ENCODE results near the gene SLITRK6. TPM values are rescaled to one million over a fixed set of nuclear protein-coding genes. Genes with fewer than 3 reads are reported as not detected.

The SLITRK6 gene, protein sequence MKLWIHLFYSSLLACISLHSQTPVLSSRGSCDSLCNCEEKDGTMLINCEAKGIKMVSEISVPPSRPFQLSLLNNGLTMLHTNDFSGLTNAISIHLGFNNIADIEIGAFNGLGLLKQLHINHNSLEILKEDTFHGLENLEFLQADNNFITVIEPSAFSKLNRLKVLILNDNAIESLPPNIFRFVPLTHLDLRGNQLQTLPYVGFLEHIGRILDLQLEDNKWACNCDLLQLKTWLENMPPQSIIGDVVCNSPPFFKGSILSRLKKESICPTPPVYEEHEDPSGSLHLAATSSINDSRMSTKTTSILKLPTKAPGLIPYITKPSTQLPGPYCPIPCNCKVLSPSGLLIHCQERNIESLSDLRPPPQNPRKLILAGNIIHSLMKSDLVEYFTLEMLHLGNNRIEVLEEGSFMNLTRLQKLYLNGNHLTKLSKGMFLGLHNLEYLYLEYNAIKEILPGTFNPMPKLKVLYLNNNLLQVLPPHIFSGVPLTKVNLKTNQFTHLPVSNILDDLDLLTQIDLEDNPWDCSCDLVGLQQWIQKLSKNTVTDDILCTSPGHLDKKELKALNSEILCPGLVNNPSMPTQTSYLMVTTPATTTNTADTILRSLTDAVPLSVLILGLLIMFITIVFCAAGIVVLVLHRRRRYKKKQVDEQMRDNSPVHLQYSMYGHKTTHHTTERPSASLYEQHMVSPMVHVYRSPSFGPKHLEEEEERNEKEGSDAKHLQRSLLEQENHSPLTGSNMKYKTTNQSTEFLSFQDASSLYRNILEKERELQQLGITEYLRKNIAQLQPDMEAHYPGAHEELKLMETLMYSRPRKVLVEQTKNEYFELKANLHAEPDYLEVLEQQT
- 0.18 and 0.57 TPM in 2 replicates for total RNA-seq (ENCODE audit: low replicate concordance)

DNA sequence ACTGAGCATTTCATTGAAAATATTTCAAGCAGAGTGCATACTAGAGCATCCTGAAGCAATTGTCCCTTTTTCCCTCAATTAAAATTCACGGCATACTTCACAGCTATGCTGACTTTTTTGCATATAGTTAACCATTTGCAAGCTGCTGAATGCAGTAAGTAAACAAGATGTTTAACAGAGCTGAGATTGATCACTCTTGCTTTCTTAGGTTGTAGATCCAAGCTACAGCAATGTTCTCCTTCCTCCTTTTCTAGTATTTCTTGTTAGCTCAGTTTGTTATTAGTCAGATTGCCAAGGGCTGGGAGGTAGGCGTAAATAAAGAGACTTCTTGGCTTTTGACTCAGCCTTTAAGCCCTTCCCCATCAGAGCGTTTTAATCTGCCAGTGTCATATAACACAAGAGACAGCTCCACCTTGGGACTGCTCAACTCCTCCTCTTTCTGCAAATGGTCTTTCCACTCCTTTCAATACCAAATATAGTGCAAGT lies at the start of gene SLITRK6:
SLITRK6 (minus strand) TSS at position 323 of the 486 bp plus-strand sequence. CDS start 2,911 bp downstream, outside the sequence.
- peak; percentile 8 for DNase-seq (ENCODE audit: low read depth)
- no peak within 1 kb of the TSS for H3K4me3 ChIP-seq (ENCODE audit: low read depth, low read length)
- TF ChIP-seq, protein P1, sequence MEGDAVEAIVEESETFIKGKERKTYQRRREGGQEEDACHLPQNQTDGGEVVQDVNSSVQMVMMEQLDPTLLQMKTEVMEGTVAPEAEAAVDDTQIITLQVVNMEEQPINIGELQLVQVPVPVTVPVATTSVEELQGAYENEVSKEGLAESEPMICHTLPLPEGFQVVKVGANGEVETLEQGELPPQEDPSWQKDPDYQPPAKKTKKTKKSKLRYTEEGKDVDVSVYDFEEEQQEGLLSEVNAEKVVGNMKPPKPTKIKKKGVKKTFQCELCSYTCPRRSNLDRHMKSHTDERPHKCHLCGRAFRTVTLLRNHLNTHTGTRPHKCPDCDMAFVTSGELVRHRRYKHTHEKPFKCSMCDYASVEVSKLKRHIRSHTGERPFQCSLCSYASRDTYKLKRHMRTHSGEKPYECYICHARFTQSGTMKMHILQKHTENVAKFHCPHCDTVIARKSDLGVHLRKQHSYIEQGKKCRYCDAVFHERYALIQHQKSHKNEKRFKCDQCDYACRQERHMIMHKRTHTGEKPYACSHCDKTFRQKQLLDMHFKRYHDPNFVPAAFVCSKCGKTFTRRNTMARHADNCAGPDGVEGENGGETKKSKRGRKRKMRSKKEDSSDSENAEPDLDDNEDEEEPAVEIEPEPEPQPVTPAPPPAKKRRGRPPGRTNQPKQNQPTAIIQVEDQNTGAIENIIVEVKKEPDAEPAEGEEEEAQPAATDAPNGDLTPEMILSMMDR (IDR thresholded peaks at IDR 0.05; ENCODE audit: insufficient read depth, low read length), result no peak

DNA sequence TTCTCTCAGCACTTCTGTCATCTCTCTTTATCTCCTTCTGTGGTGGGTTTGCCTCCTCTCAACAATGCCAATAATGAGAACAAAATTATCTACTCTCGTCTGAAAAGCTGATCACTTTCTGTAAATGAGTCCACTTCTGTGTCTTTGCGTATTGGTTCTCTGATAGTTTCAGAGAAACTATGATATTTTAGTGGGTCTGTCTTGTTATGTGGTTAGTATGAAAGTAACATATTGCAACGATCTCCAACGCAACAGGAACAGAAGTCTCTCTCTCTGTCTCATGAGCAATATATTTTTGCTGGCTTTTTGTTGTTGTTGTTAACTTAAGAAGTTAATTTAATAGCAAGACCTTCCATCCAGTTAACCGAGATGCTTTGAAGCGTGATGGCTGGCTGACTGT lies 47.8 kb upstream of the SLITRK6 start:
- no peak for DNase-seq (ENCODE audit: low read depth)
- no peak overlapping the region for H3K4me3 ChIP-seq (ENCODE audit: low read depth, low read length)
- TF ChIP-seq, protein P1 (IDR thresholded peaks at IDR 0.05; ENCODE audit: insufficient read depth, low read length), result no peak

DNA sequence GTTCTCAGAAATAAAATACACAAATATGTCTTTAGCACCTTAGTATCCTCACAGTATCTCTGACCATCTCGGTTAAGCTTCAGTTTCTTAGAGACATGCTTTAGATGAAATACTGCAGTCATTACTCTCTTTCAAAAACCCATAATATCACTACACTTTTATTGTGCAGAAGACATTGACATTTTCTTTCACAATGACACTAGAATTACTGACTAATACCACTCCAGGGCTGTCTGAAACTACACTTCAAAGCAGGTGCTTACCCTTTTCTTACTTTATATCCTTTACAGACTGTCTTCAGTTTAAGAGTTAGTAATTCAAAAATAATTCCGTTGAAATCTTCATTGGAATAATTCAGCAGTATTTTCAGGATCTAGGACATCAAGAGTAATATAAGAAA lies 42.2 kb upstream of the SLITRK6 start:
- DNase-seq (ENCODE audit: low read depth), result no peak
- H3K4me3 ChIP-seq (ENCODE audit: low read depth, low read length), result no peak overlapping the region
- TF ChIP-seq, protein P1 (IDR thresholded peaks at IDR 0.05; ENCODE audit: insufficient read depth, low read length), result no peak

DNA sequence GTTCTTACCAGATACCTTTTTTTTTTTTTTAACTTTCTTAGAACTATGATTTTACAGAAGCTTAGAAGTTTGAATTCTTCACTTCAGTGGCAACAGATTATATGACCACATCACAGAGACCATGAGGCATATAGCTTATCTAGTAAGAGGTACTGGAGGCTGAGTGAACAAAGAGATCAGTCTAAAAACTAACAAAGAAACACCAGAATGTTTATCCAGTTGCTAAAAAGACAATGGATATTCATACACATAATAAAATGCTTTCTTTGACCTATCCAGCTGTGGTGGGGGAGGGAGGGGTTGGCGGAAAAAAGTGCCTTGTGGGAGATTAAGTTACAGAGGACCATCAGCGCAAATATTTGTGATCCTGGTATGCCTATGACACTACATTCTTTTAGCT lies 34.7 kb upstream of the SLITRK6 start:
- no peak overlapping the region for H3K4me3 ChIP-seq (ENCODE audit: low read depth, low read length)
- TF ChIP-seq, protein P1 (IDR thresholded peaks at IDR 0.05; ENCODE audit: insufficient read depth, low read length), result no peak
- DNase-seq (ENCODE audit: low read depth), result no peak

DNA sequence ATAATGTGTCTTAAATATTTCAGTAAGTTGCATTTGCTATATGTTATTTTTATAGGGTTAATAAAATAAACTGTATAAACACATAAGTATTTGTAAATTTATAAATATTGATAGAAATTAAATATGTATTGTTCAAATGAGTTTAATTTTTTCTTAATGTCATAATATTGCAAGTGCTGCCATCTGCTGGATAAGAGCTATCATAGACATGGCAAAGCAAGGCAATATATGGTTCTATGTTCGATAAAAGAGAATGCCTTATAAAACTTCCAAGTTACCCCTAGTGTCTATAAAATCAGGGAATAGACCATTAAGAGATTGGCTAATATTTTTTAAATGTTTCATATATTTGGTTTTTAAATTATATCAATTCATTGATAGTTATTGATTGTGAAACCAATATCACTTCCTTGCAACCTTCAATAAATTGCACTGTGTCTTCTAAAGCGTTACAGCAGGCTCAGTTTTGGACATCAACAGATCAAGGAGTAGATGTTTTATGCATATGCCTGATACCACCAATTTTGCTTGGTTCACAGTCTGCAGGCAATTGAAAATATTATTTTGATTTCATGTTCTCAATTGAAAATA lies 29.0 kb upstream of the SLITRK6 start:
- TF ChIP-seq, protein P1 (IDR thresholded peaks at IDR 0.05; ENCODE audit: insufficient read depth, low read length), result peak; percentile 65
- no peak overlapping the region for H3K4me3 ChIP-seq (ENCODE audit: low read depth, low read length)
- DNase-seq (ENCODE audit: low read depth), result peak; percentile 36

DNA sequence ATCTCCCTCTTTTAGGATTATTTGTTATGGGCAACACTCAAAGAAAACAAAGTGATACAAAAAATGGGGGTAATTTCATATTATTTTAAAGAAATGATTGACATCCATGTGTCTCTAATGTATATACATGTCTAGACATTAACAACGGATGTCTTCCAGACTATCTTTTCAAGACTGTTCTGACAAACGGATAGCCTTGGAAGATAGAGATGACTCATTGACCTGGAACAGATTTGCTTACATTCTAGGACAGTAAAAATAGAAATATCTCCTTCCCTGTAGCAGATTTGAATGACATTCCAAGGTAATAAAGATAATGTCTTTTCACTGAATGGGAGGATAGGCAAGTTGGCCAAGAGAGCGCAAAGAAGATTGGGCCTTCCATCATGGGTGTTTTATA lies 26.2 kb upstream of the SLITRK6 start:
- no peak overlapping the region for H3K4me3 ChIP-seq (ENCODE audit: low read depth, low read length)
- no peak for DNase-seq (ENCODE audit: low read depth)
- TF ChIP-seq, protein P1 (IDR thresholded peaks at IDR 0.05; ENCODE audit: insufficient read depth, low read length), result no peak

All from fibroblast of the aortic adventitia (primary cell).